Left ventricle myocardium inferior (tissue), 1 donor: Measurements from ENCODE around the gene ATP5PB. TPM values are rescaled to one million over a fixed set of nuclear protein-coding genes. Genes with fewer than 3 reads are reported as not detected.

Experiments used
- DNase-seq: peaks from one replicate; pipeline ENCODE4 v3.0.0-alpha.2; 2020
- H3K27ac ChIP-seq: fragments of 200-600 bp; replicated peaks from 2 replicates; pipeline ENCODE4 v1.8.0; 2021
- H3K27me3 ChIP-seq: fragments of 200-600 bp; 2 replicates; pipeline ENCODE4 v1.8.0; 2021; ENCODE audit warnings: low read depth
- H3K36me3 ChIP-seq: fragments of 200-600 bp; 2 replicates; pipeline ENCODE4 v1.8.0; 2021
- H3K4me1 ChIP-seq: fragments of 200-600 bp; 2 replicates; pipeline ENCODE4 v1.8.0; 2021
- H3K4me3 ChIP-seq: fragments of 200-600 bp; 2 replicates; pipeline ENCODE4 v1.8.0; 2021; ENCODE audit warnings: mild to moderate bottlenecking, moderate library complexity
- H3K9me3 ChIP-seq: fragments of 200-600 bp; replicated peaks from 2 replicates; pipeline ENCODE4 v1.8.0; 2021
- intact Hi-C: fragments of 100-400 bp; cut with micrococcal nuclease; formaldehyde crosslinking; loops from one replicate; pipeline ENCODE4 v1.11.0; 2022
- total RNA-seq: library from RNA; stranded (reverse); fragmentation: NEBNext Ultra II Directional; extraction: Animal tissue kit (Norgen Biotek cat#: 25700); gene quantifications from one replicate; pipeline ENCODE4 v1.2.1, GENCODE V29; 2021
- TF ChIP-seq, protein P1 (sequence below): fragments of 200-600 bp; IDR thresholded peaks from 2 replicates; pipeline ENCODE4 v1.8.0; 2021; ENCODE audit warnings: antibody characterized with exemption, mild to moderate bottlenecking, borderline replicate concordance
- donor health status: DM: no; HTN: yes; CAD: no; lungs with severe emphysema.

The ATP5PB gene
- total RNA-seq, 1 donor from 2014 or later: 671 TPM

DNA sequence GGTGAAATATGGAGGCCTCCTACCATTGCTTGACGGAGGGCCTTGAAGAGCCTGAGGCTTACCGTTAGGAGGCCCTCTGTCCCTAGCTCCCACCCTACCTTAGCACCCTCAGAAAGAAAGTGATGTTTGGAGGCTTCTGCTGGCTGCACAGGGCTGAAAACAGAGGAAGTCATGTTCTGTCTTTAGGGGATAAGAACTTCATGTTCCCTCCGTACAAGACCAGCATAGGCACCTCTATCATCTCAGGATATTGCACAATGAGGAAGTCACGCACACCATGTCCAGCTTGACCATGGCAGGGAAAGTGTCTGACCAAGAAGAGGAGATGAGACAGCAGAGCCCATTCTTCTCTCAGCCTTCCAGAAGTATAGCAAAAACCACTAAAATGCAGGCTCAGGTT, 40.3 kb downstream of the ATP5PB start:
- TF ChIP-seq, protein P1, sequence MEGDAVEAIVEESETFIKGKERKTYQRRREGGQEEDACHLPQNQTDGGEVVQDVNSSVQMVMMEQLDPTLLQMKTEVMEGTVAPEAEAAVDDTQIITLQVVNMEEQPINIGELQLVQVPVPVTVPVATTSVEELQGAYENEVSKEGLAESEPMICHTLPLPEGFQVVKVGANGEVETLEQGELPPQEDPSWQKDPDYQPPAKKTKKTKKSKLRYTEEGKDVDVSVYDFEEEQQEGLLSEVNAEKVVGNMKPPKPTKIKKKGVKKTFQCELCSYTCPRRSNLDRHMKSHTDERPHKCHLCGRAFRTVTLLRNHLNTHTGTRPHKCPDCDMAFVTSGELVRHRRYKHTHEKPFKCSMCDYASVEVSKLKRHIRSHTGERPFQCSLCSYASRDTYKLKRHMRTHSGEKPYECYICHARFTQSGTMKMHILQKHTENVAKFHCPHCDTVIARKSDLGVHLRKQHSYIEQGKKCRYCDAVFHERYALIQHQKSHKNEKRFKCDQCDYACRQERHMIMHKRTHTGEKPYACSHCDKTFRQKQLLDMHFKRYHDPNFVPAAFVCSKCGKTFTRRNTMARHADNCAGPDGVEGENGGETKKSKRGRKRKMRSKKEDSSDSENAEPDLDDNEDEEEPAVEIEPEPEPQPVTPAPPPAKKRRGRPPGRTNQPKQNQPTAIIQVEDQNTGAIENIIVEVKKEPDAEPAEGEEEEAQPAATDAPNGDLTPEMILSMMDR: no peak
- H3K36me3 ChIP-seq: no peaks in the 10 kb centered on the region
- no peaks in the 10 kb centered on the region for H3K27me3 ChIP-seq
- H3K9me3 ChIP-seq: no peaks in the 10 kb centered on the region
- no peak overlapping the region for H3K4me3 ChIP-seq
- peaks cover 6% of the 10 kb centered on the region for H3K4me1 ChIP-seq
- peak overlapping the region; percentile 54 for H3K27ac ChIP-seq
- intact Hi-C loops: loop anchor here (10.0 kb wide), 1 partner anchor 275 kb away; no protein-coding TSS in a partner anchor
- DNase-seq: no peak

DNA sequence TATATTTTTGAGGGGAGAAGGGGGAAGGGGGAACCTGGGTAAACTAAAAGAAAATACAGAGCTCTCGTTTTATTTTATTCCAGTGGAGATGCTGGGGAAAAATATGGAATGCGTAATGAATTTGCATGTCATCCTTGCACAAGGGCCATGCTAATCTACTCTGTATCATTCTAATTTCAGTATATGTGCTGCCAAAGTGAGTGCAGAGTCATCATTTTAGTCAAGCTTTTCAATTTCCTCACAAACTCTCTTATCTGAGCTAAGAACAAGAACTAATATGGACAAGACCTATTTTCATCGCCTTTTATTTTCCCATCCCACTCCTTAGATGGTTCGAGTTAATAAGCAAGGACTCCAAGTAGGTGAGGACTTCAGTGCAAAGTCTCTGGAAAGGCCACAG, 41.0 kb downstream of the ATP5PB start:
- H3K27ac ChIP-seq: peak overlapping the region; percentile 42
- H3K4me1 ChIP-seq: no peaks in the 10 kb centered on the region
- no peaks in the 10 kb centered on the region for H3K27me3 ChIP-seq
- TF ChIP-seq, protein P1: no peak
- intact Hi-C loops: no loop called here
- DNase-seq: no peak
- no peaks in the 10 kb centered on the region for H3K9me3 ChIP-seq
- no peak overlapping the region for H3K4me3 ChIP-seq
- H3K36me3 ChIP-seq: no peaks in the 10 kb centered on the region

DNA sequence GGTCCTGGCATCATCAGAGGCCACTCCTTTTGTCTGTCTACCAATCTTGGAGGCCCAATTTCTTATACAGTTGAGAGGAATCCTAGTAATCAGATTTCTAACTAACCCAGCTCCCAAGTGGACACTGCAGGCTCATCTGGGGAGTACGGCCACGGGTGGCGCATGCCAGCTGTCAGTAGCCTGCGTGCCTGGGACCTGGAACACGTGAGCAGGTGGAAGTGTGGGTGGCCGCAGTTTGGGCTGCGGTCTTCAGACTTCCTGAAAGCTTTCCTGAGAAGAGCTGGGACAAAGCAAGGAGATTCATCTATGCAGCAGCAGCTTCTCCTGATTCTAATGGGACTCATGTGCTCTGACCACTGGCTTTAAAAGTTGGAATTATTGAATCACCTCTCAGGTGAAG, 41.8 kb downstream of the ATP5PB start:
- Histone ChIP-seq H3K27ac (peak overlapping the region; percentile 42), H3K36me3 (no peaks in the 10 kb centered on the region), H3K4me3 (no peak overlapping the region), H3K9me3 (no peaks in the 10 kb centered on the region), H3K4me1 (no peaks in the 10 kb centered on the region), H3K27me3 (no peaks in the 10 kb centered on the region)
- TF ChIP-seq, protein P1: no peak
- no peak for DNase-seq
- intact Hi-C loops: no loop called here

DNA sequence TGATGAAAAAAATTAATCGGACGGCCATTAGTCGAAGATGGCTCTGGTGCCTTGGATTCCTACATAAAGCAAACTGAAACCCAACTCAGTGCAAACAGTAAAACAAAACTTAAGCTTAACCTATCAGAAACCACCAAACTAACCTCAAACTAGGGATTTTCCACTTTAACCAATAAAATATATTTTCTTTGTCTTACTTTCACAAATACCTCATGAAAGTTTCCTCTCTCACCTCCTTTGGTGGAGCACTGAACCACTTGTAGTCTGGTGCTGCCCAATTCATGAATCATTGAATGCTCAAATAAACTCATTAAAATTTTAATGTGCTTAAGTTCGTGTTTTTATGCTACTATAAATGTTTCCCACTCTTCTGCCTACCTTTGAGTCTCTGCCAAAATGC, 47.1 kb downstream of the ATP5PB start:
- no peak for DNase-seq
- Histone ChIP-seq H3K27ac (no peak overlapping the region), H3K36me3 (no peaks in the 10 kb centered on the region), H3K27me3 (no peaks in the 10 kb centered on the region), H3K4me3 (no peak overlapping the region), H3K4me1 (no peaks in the 10 kb centered on the region), H3K9me3 (peaks cover 7% of the 10 kb centered on the region)
- intact Hi-C loops: no loop called here
- TF ChIP-seq, protein P1: no peak

DNA sequence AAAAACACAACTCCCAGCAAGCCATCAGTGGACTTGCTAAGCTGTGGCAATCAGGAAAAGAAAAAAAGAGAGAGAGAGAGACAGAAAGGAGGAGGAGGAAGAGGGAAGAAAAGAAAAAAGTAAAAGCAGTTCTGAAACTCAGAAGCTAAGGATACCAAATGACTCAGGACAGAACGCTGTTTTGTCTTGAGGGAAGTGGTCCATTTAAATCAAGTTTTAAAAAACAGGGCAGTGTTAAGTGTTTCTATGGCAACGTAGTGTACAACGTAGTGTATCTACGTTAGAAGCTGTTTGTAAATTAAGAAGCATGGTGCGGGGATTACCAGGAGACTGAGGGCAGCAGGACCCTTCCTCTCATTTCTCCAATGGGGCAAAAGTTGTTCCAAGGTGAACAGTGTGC, 48.3 kb downstream of the ATP5PB start:
- no peaks in the 10 kb centered on the region for H3K27me3 ChIP-seq
- DNase-seq: no peak
- no peak overlapping the region for H3K27ac ChIP-seq
- H3K36me3 ChIP-seq: no peaks in the 10 kb centered on the region
- H3K9me3 ChIP-seq: peaks cover 7% of the 10 kb centered on the region
- no peaks in the 10 kb centered on the region for H3K4me1 ChIP-seq
- TF ChIP-seq, protein P1: no peak
- intact Hi-C loops: no loop called here
- no peak overlapping the region for H3K4me3 ChIP-seq
